GM19463 (cell line): Measurements from ENCODE around the gene STH.

ENCODE experiments used
- ATAC-seq: cut with Tn5 transposase; IDR thresholded peaks from one replicate; pipeline ENCODE4 v1.9.1; 2021; ENCODE audit warnings: mild to moderate bottlenecking, moderate library complexity; ENCODE audit not compliant: unreplicated experiment

STH gene

GRCh38 chr17:46025060-46025459, 26.0 kb downstream of the STH start:
- no peak for ATAC-seq

- ATAC-seq = no peak
Measured at GRCh38 chr17:46025510-46026165, 26.6 kb downstream of the STH start.

- no peak for ATAC-seq
Measured at GRCh38 chr17:46026166-46027047, 27.4 kb downstream of the STH start.

- no peak for ATAC-seq
Measured at GRCh38 chr17:46027048-46027975, 28.3 kb downstream of the STH start.

- no peak for ATAC-seq
Measured at GRCh38 chr17:46027976-46028325, 28.9 kb downstream of the STH start.

GRCh38 chr17:46028374-46028773, 29.3 kb downstream of the STH start:
- ATAC-seq = no peak

- ATAC-seq = no peak
Measured at GRCh38 chr17:46028981-46029565, 30.0 kb downstream of the STH start.

- no peak for ATAC-seq
Measured at GRCh38 chr17:46029627-46030026, 30.6 kb downstream of the STH start.

GRCh38 chr17:46030752-46031151, 31.7 kb downstream of the STH start:
- no peak for ATAC-seq

GRCh38 chr17:46031440-46031839, 32.4 kb downstream of the STH start:
- no peak for ATAC-seq

- ATAC-seq = no peak
Measured at GRCh38 chr17:46031920-46032319, 32.9 kb downstream of the STH start.

- no peak for ATAC-seq
Measured at GRCh38 chr17:46032909-46033308, 33.9 kb downstream of the STH start.

GRCh38 chr17:46033392-46033791, 34.3 kb downstream of the STH start:
- ATAC-seq = no peak

- no peak for ATAC-seq
Measured at GRCh38 chr17:46035112-46035818, 36.2 kb downstream of the STH start.

GRCh38 chr17:46036491-46036890, 37.4 kb downstream of the STH start:
- no peak for ATAC-seq

- no peak for ATAC-seq
Measured at GRCh38 chr17:46037722-46038255, 38.7 kb downstream of the STH start.

- ATAC-seq = no peak
Measured at GRCh38 chr17:46038414-46038813, 39.4 kb downstream of the STH start.

- ATAC-seq = no peak
Measured at GRCh38 chr17:46038937-46039336, 39.9 kb downstream of the STH start.

- ATAC-seq = no peak
Measured at GRCh38 chr17:46039592-46040186, 40.6 kb downstream of the STH start.

- no peak for ATAC-seq
Measured at GRCh38 chr17:46042246-46042645, 43.2 kb downstream of the STH start.
